ENCODE results near the gene PTPMT1.

PTPMT1 gene

GRCh38 chr11:47578524-47579494 is 13.4 kb downstream of the PTPMT1 start, which contains the start of the genes KBTBD4 and NDUFS3:
TSS of gene KBTBD4 (minus strand) at chr11:47578970. CDS start at chr11:47578951, 19 bp downstream.
TSS of gene NDUFS3 (plus strand) at chr11:47579074. CDS start at chr11:47579092, 18 bp downstream.
- DNase-seq: peak; percentile 59 to 94 (median 87)

- DNase-seq: no peak
These were observed 18.4 kb downstream of the PTPMT1 start for GRCh38 chr11:47583844-47584243.

GRCh38 chr11:47586098-47586855 is 20.9 kb downstream of the PTPMT1 start, which contains the start of gene FAM180B:
TSS of gene FAM180B (plus strand) at chr11:47586678. CDS start at chr11:47586769, 91 bp downstream.
- no peak for DNase-seq

- DNase-seq: peak in 1 of 56 donors; percentile 61
These were observed 21.8 kb downstream of the PTPMT1 start for GRCh38 chr11:47587039-47587716.

- peak in 14 of 56 donors; percentile 11 to 63 (median 38) for DNase-seq
These were observed 22.4 kb downstream of the PTPMT1 start for GRCh38 chr11:47587723-47588326.

GRCh38 chr11:47589118-47589517 is 23.7 kb downstream of the PTPMT1 start:
- DNase-seq: no peak

- DNase-seq: no peak
These were observed 24.2 kb downstream of the PTPMT1 start for GRCh38 chr11:47589584-47589976.

- no peak for DNase-seq
These were observed 24.8 kb downstream of the PTPMT1 start for GRCh38 chr11:47589977-47590861.

- no peak for DNase-seq
These were observed 26.4 kb downstream of the PTPMT1 start for GRCh38 chr11:47591764-47592163.

- no peak for DNase-seq
These were observed 26.9 kb downstream of the PTPMT1 start for GRCh38 chr11:47592251-47592650.

GRCh38 chr11:47592970-47593369 is 27.6 kb downstream of the PTPMT1 start:
- no peak for DNase-seq

GRCh38 chr11:47593492-47593933 is 28.1 kb downstream of the PTPMT1 start:
- DNase-seq: no peak

GRCh38 chr11:47593934-47594855 is 28.8 kb downstream of the PTPMT1 start, which contains the start of gene C1QTNF4:
TSS of gene C1QTNF4 (minus strand) at chr11:47594411. CDS start at chr11:47590810, 3,601 bp downstream.
- no peak for DNase-seq

- no peak for DNase-seq
These were observed 29.6 kb downstream of the PTPMT1 start for GRCh38 chr11:47595029-47595428.

- DNase-seq: no peak
These were observed 30.6 kb downstream of the PTPMT1 start for GRCh38 chr11:47595967-47596366.

- DNase-seq: no peak
These were observed 34.5 kb downstream of the PTPMT1 start for GRCh38 chr11:47599902-47600301.

GRCh38 chr11:47603295-47603694 is 37.9 kb downstream of the PTPMT1 start:
- no peak for DNase-seq

GRCh38 chr11:47605921-47606320 is 40.5 kb downstream of the PTPMT1 start:
- DNase-seq: no peak

Data from amygdala (tissue), 56 donors.